OCI-LY3 (cell line): ENCODE measurements around the gene BOD1.

Source experiments
- H2AFZ ChIP-seq: fragments of 200-600, 300-600 bp; shearing (Covaris generic); 2 replicates; pipeline ENCODE4 v1.6.0; 2014; ENCODE audit warnings: antibody characterized with exemption, low read depth, low read length
- H3K27ac ChIP-seq: fragments of 200-600, 300-600 bp; sonication (generic); 2 replicates; pipeline ENCODE4 v1.5.1; 2014; ENCODE audit warnings: mild to moderate bottlenecking, low read length, moderate library complexity, mixed read lengths
- H3K27me3 ChIP-seq: fragments of 200-600, 300-600 bp; sonication (generic); 2 replicates; pipeline ENCODE4 v1.6.1; 2014; ENCODE audit warnings: low read depth, low read length, mixed read lengths
- H3K36me3 ChIP-seq: fragments of 200-600, 300-600 bp; sonication (generic); replicated peaks from 2 replicates; pipeline ENCODE3; 2014; ENCODE audit warnings: low read depth, low read length, mixed read lengths
- H3K4me1 ChIP-seq: fragments of 300-600, 200-600 bp; sonication (generic); 2 replicates; pipeline ENCODE4 v1.6.1; 2014; ENCODE audit warnings: low read length, mixed read lengths
- H3K4me2 ChIP-seq: fragments of 200-600, 300-600 bp; sonication (generic); 2 replicates; pipeline ENCODE4 v1.6.1; 2014; ENCODE audit warnings: low read length, mixed read lengths
- H3K4me3 ChIP-seq: fragments of 300-600, 200-600 bp; sonication (generic); 2 replicates; pipeline ENCODE4 v1.5.1; 2014; ENCODE audit warnings: antibody characterized with exemption, mild to moderate bottlenecking, low read length, moderate library complexity
- H3K79me2 ChIP-seq: fragments of 300-600, 200-600 bp; shearing (Covaris generic); 2 replicates; pipeline ENCODE4 v1.6.1; 2014; ENCODE audit warnings: mild to moderate bottlenecking, low read length, mixed read lengths
- H3K9ac ChIP-seq: fragments of 300-600, 200-600 bp; shearing (Covaris generic); 2 replicates; pipeline ENCODE4 v1.6.0; 2014; ENCODE audit warnings: mild to moderate bottlenecking, low read length, moderate library complexity
- H3K9me3 ChIP-seq: fragments of 200-600, 300-600 bp; shearing (Covaris generic); 2 replicates; pipeline ENCODE4 v1.6.1; 2014; ENCODE audit warnings: low read length, mixed read lengths; ENCODE audit not compliant: insufficient read depth
- H4K20me1 ChIP-seq: fragments of 200-600, 300-600 bp; sonication (generic); 2 replicates; pipeline ENCODE4 v1.6.1; 2016; ENCODE audit warnings: low read length, mixed read lengths; ENCODE audit not compliant: insufficient read depth
- CTCF ChIP-seq: fragments of 200-600, 300-600 bp; sonication (generic); IDR thresholded peaks from 2 replicates; pipeline ENCODE4 v1.5.1; 2014; ENCODE audit warnings: antibody characterized with exemption, low read length, low read depth
- EZH2phosphoT487 ChIP-seq: fragments of 200-600 bp; shearing (Covaris generic); IDR thresholded peaks from 2 replicates; pipeline ENCODE4 v1.6.1; 2018; ENCODE audit warnings: antibody characterized with exemption, mixed run types, low read depth

BOD1 gene

GRCh38 chr5:173616577-173617118 lies at the start of gene BOD1:
TSS of gene BOD1 (minus strand) at chr5:173616650. CDS start at chr5:173616436, 214 bp downstream.
- Histone ChIP-seq H3K4me1 (peaks cover 28% of the 10 kb centered on the region), H4K20me1 (peaks cover 40% of the 10 kb centered on the region), H3K4me3 (peak within 1 kb of the TSS; percentile 93), H3K27me3 (no peaks in the 10 kb centered on the region), H3K9ac (peak within 1 kb of the TSS; percentile 84), H3K79me2 (peaks cover 47% of the 10 kb centered on the region), H3K9me3 (no peaks in the 10 kb centered on the region), H3K27ac (peak within 1 kb of the TSS; percentile 60), H2AFZ (peak within 1 kb of the TSS; percentile 56), H3K4me2 (peak within 1 kb of the TSS; percentile 93), H3K36me3 (peaks cover 17% of the 10 kb centered on the region)
- TF ChIP-seq CTCF (no peak), EZH2phosphoT487 (no peak)

GRCh38 chr5:173665326-173665725 lies 48.9 kb upstream of the BOD1 start:
- Histone ChIP-seq H3K27ac (no peak overlapping the region), H3K27me3 (no peaks in the 10 kb centered on the region), H3K36me3 (no peaks in the 10 kb centered on the region), H3K79me2 (no peaks in the 10 kb centered on the region), H3K4me2 (no peak overlapping the region), H4K20me1 (no peaks in the 10 kb centered on the region), H3K9me3 (no peaks in the 10 kb centered on the region), H3K9ac (no peak overlapping the region), H2AFZ (no peak overlapping the region), H3K4me3 (no peak overlapping the region), H3K4me1 (peaks cover 10% of the 10 kb centered on the region)
- TF ChIP-seq EZH2phosphoT487 (no peak), CTCF (no peak)

GRCh38 chr5:173664154-173664526 lies 47.7 kb upstream of the BOD1 start:
- no peaks in the 10 kb centered on the region for H3K79me2 ChIP-seq
- no peak overlapping the region for H3K9ac ChIP-seq
- H3K4me1 ChIP-seq, result peaks cover 10% of the 10 kb centered on the region
- no peak overlapping the region for H3K4me3 ChIP-seq
- TF ChIP-seq EZH2phosphoT487, result no peak
- TF ChIP-seq CTCF, result no peak
- H2AFZ ChIP-seq, result no peak overlapping the region
- H3K27ac ChIP-seq, result no peak overlapping the region
- H3K9me3 ChIP-seq, result no peaks in the 10 kb centered on the region
- no peaks in the 10 kb centered on the region for H3K27me3 ChIP-seq
- no peaks in the 10 kb centered on the region for H4K20me1 ChIP-seq
- H3K4me2 ChIP-seq, result no peak overlapping the region
- H3K36me3 ChIP-seq, result no peaks in the 10 kb centered on the region

- Histone ChIP-seq H3K9ac (no peak overlapping the region), H3K36me3 (no peaks in the 10 kb centered on the region), H3K4me3 (no peak overlapping the region), H3K27me3 (no peaks in the 10 kb centered on the region), H3K27ac (no peak overlapping the region), H2AFZ (no peak overlapping the region), H3K4me2 (no peak overlapping the region), H3K9me3 (no peaks in the 10 kb centered on the region), H3K79me2 (no peaks in the 10 kb centered on the region), H4K20me1 (no peaks in the 10 kb centered on the region), H3K4me1 (peaks cover 10% of the 10 kb centered on the region)
- no peak for TF ChIP-seq CTCF
- TF ChIP-seq EZH2phosphoT487, result no peak
These were observed 47.1 kb upstream of the BOD1 start for GRCh38 chr5:173663352-173664153.
